SK-N-SH (cell line): ENCODE data around the gene GNB1L.

ENCODE experiments used
- GABPA ChIP-seq: IDR thresholded peaks from 2 replicates; pipeline ENCODE4 v1.4.0; 2012; ENCODE audit warnings: low read depth, mild to moderate bottlenecking
- POLR2AphosphoS5 ChIP-seq: IDR thresholded peaks from 2 replicates; pipeline ENCODE4 v1.6.1; 2012; ENCODE audit warnings: low read depth, low read length
- RFX5 ChIP-seq: IDR thresholded peaks from 2 replicates; pipeline ENCODE4 v1.6.1; 2012; ENCODE audit warnings: mild to moderate bottlenecking, improper control_type of control experiment, low read length
- SMC3 ChIP-seq: IDR thresholded peaks from 2 replicates; pipeline ENCODE4 v1.6.1; 2012; ENCODE audit warnings: low read depth, low read length, improper control_type of control experiment
- TF ChIP-seq, protein P1 (sequence below): fragments of 200-600 bp; sonication (generic); IDR thresholded peaks from 2 replicates; pipeline ENCODE4 v1.6.1; 2017; ENCODE audit warnings: antibody characterized with exemption, mild to moderate bottlenecking, moderate library complexity
- TF ChIP-seq, protein P2 (sequence below): fragments of 150-350 bp; IDR thresholded peaks from 2 replicates; pipeline ENCODE4 v1.6.1; 2017; ENCODE audit warnings: antibody characterized with exemption, low read length, low read depth, borderline replicate concordance
- TF ChIP-seq, protein P3 (sequence below): IDR thresholded peaks from 2 replicates; pipeline ENCODE4 v1.4.0; 2012; ENCODE audit warnings: low read depth

DNA sequence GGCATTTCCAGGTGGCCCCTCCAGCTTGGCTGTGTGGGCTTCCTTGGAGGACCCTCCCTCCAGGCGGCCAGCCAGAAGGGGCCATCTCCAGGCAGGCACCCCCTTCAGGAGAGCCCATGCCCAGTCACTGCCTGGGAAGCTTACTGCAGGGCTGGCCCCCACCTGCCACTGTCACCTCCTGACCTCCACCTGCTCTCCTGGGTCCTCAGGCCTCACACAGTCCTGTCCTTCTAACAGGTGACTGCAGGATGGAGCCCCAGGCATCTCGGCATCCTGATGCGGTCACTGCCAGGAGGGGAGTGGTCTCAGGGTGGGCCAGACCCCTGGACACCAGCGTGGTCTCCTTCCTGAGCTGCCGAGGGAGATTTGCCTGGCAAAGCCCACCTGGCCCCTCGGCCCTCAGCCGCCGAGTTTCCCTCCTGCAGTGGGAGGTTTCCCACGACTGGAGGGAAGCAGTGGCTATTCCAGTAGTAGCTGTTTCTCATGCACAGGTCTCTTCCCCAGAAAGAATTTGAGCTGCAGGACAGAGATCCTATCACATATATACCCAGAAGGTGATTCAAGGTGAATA is 81.1 kb downstream of the GNB1L start:
- TF ChIP-seq, protein P1, sequence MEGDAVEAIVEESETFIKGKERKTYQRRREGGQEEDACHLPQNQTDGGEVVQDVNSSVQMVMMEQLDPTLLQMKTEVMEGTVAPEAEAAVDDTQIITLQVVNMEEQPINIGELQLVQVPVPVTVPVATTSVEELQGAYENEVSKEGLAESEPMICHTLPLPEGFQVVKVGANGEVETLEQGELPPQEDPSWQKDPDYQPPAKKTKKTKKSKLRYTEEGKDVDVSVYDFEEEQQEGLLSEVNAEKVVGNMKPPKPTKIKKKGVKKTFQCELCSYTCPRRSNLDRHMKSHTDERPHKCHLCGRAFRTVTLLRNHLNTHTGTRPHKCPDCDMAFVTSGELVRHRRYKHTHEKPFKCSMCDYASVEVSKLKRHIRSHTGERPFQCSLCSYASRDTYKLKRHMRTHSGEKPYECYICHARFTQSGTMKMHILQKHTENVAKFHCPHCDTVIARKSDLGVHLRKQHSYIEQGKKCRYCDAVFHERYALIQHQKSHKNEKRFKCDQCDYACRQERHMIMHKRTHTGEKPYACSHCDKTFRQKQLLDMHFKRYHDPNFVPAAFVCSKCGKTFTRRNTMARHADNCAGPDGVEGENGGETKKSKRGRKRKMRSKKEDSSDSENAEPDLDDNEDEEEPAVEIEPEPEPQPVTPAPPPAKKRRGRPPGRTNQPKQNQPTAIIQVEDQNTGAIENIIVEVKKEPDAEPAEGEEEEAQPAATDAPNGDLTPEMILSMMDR = no peak
- TF ChIP-seq, protein P2, sequence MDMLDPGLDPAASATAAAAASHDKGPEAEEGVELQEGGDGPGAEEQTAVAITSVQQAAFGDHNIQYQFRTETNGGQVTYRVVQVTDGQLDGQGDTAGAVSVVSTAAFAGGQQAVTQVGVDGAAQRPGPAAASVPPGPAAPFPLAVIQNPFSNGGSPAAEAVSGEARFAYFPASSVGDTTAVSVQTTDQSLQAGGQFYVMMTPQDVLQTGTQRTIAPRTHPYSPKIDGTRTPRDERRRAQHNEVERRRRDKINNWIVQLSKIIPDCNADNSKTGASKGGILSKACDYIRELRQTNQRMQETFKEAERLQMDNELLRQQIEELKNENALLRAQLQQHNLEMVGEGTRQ = no peak
- TF ChIP-seq, protein P3, sequence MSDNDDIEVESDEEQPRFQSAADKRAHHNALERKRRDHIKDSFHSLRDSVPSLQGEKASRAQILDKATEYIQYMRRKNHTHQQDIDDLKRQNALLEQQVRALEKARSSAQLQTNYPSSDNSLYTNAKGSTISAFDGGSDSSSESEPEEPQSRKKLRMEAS = no peak
- TF ChIP-seq RFX5 = no peak
- no peak for TF ChIP-seq GABPA
- no peak for TF ChIP-seq POLR2AphosphoS5
- TF ChIP-seq SMC3 = no peak
